ENCODE results near the gene FAM20C. TPM values are rescaled to one million over a fixed set of nuclear protein-coding genes. Genes with fewer than 3 reads are reported as not detected.
"Not testable (repeated sequence)": the region's sequence is repeated elsewhere in the genome, so short reads cannot be mapped to it uniquely, and the experiment has no call there.

FAM20C gene
- total and polyA plus RNA-seq, 2 donors (not counting 3 experiments of a cell fraction or from before 2014, with no cell fraction given), result 14.2 to 34.5 TPM

- H4K20me1 ChIP-seq (replicated peaks; ENCODE audit: control insufficient read depth, extremely low read depth, insufficient read depth, low read length), result no peaks in the 10 kb centered on the region
- H3K9me3 ChIP-seq (replicated peaks; ENCODE audit: control insufficient read depth, insufficient read depth, low read length), result no peaks in the 10 kb centered on the region
- no peak for FAIRE-seq
These were observed 104.1 kb downstream of the FAM20C start for GRCh38 chr7:296373-296945.

GRCh38 chr7:297141-297540 is 104.8 kb downstream of the FAM20C start:
- H3K9me1 ChIP-seq (replicated peaks; ENCODE audit: control insufficient read depth, extremely low read depth, insufficient read depth, low read length); CTCF ChIA-PET; H3K9me3 ChIP-seq (replicated peaks; ENCODE audit: control insufficient read depth, insufficient read depth, low read length); H2AFZ ChIP-seq (ENCODE audit: low read depth, low read length); BruUV-seq (replicated peaks); FAIRE-seq; H3K27me3 ChIP-seq (ENCODE audit: control insufficient read depth in 2 of 2, insufficient read depth in 2 of 2, low read length in 2 of 2); H3K36me3 ChIP-seq (ENCODE audit: control insufficient read depth in 2 of 2, extremely low read depth in 1 of 2, insufficient read depth in 2 of 2, low read length in 2 of 2); POLR2A ChIA-PET; H3K4me3 ChIP-seq (replicated peaks in 1 of 3; ENCODE audit: insufficient read depth in 1 of 3, low read depth in 1 of 3, low read length in 3 of 3); H3K4me1 ChIP-seq (ENCODE audit: control insufficient read depth, extremely low read depth, insufficient read depth, low read length); intact Hi-C loops (cut with micrococcal nuclease); DNase-seq (ENCODE audit: low read depth, low spot score); H3K4me2 ChIP-seq (ENCODE audit: insufficient read depth, low read length); H3K9ac ChIP-seq (replicated peaks; ENCODE audit: extremely low read depth, insufficient read depth, low read length); H3K27ac ChIP-seq (ENCODE audit: insufficient read depth, low read depth, low read length); H3K79me2 ChIP-seq (ENCODE audit: control insufficient read depth, insufficient read depth, low read length); H4K20me1 ChIP-seq (replicated peaks; ENCODE audit: control insufficient read depth, extremely low read depth, insufficient read depth, low read length); dilution Hi-C loops (cut with MboI; ENCODE audit: extremely low pct_ligation_motif_present, low sequenced_read_pairs): not testable (repeated sequence)

More at GRCh38 chr7:296373-296945, 104.1 kb downstream of the FAM20C start:
- Histone ChIP-seq H3K79me2 (ENCODE audit: control insufficient read depth, insufficient read depth, low read length) (no peaks in the 10 kb centered on the region), H3K9me1 (replicated peaks; ENCODE audit: control insufficient read depth, extremely low read depth, insufficient read depth, low read length) (no peaks in the 10 kb centered on the region), H3K27me3 (ENCODE audit: control insufficient read depth in 2 of 2, insufficient read depth in 2 of 2, low read length in 2 of 2) (peaks cover 12 to 14% of the 10 kb centered on the region in 2 experiments), H3K4me3 (replicated peaks in 1 of 3; ENCODE audit: insufficient read depth in 1 of 3, low read depth in 1 of 3, low read length in 3 of 3) (no peak overlapping the region), H2AFZ (ENCODE audit: low read depth, low read length) (no peak overlapping the region), H3K4me1 (ENCODE audit: control insufficient read depth, extremely low read depth, insufficient read depth, low read length) (no peaks in the 10 kb centered on the region), H3K36me3 (ENCODE audit: control insufficient read depth in 2 of 2, extremely low read depth in 1 of 2, insufficient read depth in 2 of 2, low read length in 2 of 2) (no peaks in the 10 kb centered on the region), H3K4me2 (ENCODE audit: insufficient read depth, low read length) (no peak overlapping the region), H3K9ac (replicated peaks; ENCODE audit: extremely low read depth, insufficient read depth, low read length) (no peak overlapping the region), H3K27ac (ENCODE audit: insufficient read depth, low read depth, low read length) (no peak overlapping the region)
- intact Hi-C loops (cut with micrococcal nuclease), result no loop called here
- POLR2A ChIA-PET, result no interaction called here
- CTCF ChIA-PET, result no interaction called here
- DNase-seq (ENCODE audit: low read depth, low spot score), result no peak
- TF ChIP-seq JUN (IDR thresholded peaks at IDR 0.05; ENCODE audit: borderline replicate concordance, insufficient read depth, insufficient read length, low read depth) (no peak), MYC (IDR thresholded peaks at IDR 0.05; ENCODE audit: low read depth, low read length) (no peak), POLR2AphosphoS5 (IDR thresholded peaks at IDR 0.05; ENCODE audit: insufficient read depth, low read depth, low read length) (no peak), EZH2 (IDR thresholded peaks at IDR 0.05; ENCODE audit: borderline replicate concordance, low read depth, low read length, severe bottlenecking) (no peak), MAX (IDR thresholded peaks at IDR 0.05; ENCODE audit: insufficient read depth, insufficient read length) (no peak), FOS (IDR thresholded peaks at IDR 0.05; ENCODE audit: borderline replicate concordance, insufficient read depth, low read length) (no peak), CTCF (IDR thresholded peaks at IDR 0.05; ENCODE audit: extremely low read depth in 1 of 2, insufficient read depth in 1 of 2, low read depth in 1 of 2, low read length in 2 of 2) (no peak), POLR2A (IDR thresholded peaks at IDR 0.05; ENCODE audit: low read depth, low read length) (no peak), GATA2 (IDR thresholded peaks at IDR 0.05; ENCODE audit: insufficient read depth, insufficient read length, low read depth, low read length) (no peak)
- dilution Hi-C loops (cut with MboI; ENCODE audit: extremely low pct_ligation_motif_present, low sequenced_read_pairs), result no loop called here
- BruUV-seq (replicated peaks), result no TSS peak
